Astrocyte of the spinal cord (primary cell): ENCODE results near the gene ELMO1.
A peak's percentile ranks its signal among the peaks of the same experiment; 100 is the strongest.

Experiments
- DNase-seq: peaks from one replicate; pipeline ENCODE4 v3.0.0; 2011; ENCODE audit warnings: low read depth, low spot score
- H3K4me3 ChIP-seq: 2 replicates; pipeline ENCODE4 v1.5.1; 2011; ENCODE audit warnings: low read depth, mild to moderate bottlenecking, low read length, moderate library complexity
- in situ Hi-C: cut with HindIII; loops from 2 replicates; pipeline ENCODE4 v1.10.0; 2017; ENCODE audit warnings: low sequenced_read_pairs
- TF ChIP-seq, protein P1 (sequence below): IDR thresholded peaks from 2 replicates; pipeline ENCODE4 v1.5.1; 2012; ENCODE audit warnings: low read depth, mild to moderate bottlenecking, low read length, inconsistent platforms

Gene ELMO1

DNA sequence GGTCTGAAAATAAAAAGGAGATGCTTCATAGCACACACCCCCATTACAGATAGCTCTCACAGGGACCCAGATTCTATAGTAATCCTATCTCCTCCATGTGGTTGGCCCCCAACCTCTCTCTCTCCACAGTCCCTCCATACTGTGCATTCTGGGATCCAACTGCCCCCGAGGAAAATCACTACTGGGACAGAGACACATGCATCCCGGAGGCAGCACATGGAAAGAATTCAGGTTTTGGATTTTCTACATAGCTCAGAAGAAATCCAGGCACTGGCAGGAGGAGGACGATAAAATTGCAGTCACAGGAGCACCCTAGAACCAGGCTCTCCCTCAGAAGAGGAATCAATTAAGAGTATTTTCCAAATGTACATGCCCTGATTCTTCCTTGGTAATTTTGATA is 239.5 kb downstream of the ELMO1 start:
- no peak for DNase-seq
- H3K4me3 ChIP-seq: no peak overlapping the region
- in situ Hi-C loops: no loop called here
- TF ChIP-seq, protein P1, sequence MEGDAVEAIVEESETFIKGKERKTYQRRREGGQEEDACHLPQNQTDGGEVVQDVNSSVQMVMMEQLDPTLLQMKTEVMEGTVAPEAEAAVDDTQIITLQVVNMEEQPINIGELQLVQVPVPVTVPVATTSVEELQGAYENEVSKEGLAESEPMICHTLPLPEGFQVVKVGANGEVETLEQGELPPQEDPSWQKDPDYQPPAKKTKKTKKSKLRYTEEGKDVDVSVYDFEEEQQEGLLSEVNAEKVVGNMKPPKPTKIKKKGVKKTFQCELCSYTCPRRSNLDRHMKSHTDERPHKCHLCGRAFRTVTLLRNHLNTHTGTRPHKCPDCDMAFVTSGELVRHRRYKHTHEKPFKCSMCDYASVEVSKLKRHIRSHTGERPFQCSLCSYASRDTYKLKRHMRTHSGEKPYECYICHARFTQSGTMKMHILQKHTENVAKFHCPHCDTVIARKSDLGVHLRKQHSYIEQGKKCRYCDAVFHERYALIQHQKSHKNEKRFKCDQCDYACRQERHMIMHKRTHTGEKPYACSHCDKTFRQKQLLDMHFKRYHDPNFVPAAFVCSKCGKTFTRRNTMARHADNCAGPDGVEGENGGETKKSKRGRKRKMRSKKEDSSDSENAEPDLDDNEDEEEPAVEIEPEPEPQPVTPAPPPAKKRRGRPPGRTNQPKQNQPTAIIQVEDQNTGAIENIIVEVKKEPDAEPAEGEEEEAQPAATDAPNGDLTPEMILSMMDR: no peak

DNA sequence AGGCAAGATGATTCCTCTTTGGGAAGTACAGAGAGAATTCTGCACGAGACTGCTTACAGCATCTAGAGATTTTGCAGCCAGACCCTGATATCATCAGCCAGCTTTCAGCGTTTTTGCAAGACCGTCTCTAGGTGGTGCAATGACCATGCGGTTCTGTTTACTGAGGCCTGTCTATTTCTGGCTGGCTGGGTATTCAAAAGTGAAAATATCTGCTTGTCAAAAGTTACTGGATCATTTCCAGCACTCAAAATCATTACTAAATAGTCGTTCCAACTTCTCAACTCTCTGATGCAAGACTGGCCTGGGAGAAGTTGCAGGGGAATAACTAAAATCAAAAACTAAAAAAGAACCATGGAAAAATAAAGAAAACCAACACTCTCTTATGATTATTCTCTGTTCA is 240.1 kb downstream of the ELMO1 start:
- TF ChIP-seq, protein P1: no peak
- no peak overlapping the region for H3K4me3 ChIP-seq
- peak; percentile 4 for DNase-seq
- in situ Hi-C loops: no loop called here

DNA sequence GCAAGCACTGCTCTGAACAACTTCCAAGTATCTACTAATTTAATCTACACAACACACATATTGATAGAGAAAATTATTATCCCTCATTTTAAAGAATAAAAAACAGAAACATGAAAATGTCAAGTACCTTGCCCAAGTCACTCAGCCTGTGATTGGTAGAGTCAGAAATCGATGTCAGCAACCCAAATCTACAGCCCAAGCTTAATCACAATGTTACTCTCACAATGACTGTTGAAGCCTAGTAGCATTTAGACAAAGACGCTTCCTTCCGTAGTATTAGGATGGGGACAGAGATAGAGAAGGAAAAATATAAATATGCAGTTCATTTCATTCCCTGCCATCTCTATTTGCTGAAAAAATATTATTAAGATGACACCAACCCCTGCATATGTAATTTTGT is 242.5 kb downstream of the ELMO1 start:
- TF ChIP-seq, protein P1: no peak
- in situ Hi-C loops: no loop called here
- no peak overlapping the region for H3K4me3 ChIP-seq
- no peak for DNase-seq

DNA sequence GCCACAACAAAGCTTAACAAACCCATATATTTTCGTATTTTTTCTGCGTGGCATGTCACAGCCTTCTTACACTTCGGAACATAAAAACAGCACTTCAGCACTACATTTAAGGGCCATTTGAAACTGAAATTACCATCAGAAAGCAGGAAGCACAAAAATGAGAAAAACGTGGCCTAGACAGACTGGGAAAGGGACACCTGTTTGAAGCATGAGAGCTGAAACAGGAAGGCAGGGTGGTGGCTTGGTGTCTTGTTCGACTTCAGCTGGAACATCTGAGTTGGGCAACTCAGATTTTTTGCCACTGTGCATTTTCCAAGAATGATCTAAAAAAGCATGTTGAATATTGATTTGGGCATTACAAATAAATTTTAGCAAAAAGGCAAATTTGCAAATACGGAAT is 243.2 kb downstream of the ELMO1 start:
- no peak overlapping the region for H3K4me3 ChIP-seq
- TF ChIP-seq, protein P1: no peak
- in situ Hi-C loops: no loop called here
- DNase-seq: no peak

DNA sequence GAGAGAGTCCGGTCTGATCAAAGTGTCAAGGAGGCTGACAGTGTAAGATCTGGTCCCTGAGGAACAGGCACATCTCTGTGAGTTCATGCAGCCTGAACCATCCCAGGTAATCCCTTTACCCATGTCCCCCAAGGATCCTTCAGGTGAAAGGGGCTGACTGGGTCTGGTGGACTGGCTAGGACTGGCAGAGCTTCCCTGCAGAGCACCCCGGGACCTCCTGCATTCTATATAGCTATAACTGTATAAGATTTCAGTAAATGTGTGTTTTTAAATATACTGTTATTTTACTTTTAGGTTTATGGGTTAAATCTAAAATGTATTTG is 246.8 kb downstream of the ELMO1 start:
- TF ChIP-seq, protein P1: no peak
- in situ Hi-C loops: no loop called here
- no peak overlapping the region for H3K4me3 ChIP-seq
- no peak for DNase-seq

DNA sequence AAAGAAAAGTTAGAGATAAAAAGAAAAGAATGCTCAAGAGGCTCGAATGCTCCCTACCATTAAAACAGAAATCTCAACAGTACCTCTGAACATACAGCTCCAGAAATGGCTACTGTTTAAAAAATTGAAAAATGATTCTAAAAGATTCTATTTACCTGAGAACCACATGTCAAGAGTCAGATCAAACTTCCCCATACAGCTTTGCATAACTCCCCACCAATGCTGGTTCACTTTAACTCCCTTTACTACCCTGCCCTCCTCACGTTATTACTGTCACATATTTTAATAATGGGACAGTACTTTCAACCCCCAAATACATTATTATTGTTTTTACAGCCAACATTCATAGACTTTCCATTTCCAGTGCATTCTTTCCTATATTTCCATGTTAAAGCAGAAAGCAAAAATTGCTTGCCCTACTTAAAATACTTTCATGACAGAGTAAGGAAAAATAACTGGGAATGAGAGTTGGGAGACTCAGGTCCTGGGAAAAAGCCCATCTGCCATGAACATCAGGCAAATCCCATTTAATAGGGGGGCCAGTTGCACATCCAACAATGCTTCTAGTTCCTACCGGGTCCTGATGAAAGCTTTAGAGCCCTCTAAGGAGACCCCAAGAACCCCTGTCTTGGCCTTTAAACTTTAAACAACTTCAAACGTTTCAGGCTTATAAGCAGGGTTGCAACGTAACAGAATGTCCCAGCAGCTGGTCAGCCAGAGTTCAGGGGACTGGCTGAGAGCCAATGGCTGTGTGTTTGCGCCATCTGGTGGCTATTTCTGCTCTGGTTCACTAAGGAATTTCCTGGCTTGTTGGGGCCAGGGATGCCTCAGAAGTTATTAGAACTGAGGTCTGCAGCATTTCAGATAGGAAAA is 247.4 kb downstream of the ELMO1 start:
- peak; percentile 78 for DNase-seq
- TF ChIP-seq, protein P1: peak; percentile 86
- no peak overlapping the region for H3K4me3 ChIP-seq
- in situ Hi-C loops: no loop called here
